Mucosa of rectum (tissue), 2 donors: Measurements from ENCODE around the gene SSH3.

Experiments used
- H3K27ac ChIP-seq, 2 donors: one replicate each; pipeline ENCODE4 v1.7.0; 2013; ENCODE audit warnings: inconsistent platforms in 2 of 2, low read depth in 2 of 2, low read length in 2 of 2
- H3K27me3 ChIP-seq, 2 donors: one replicate each; pipeline ENCODE4 v1.7.0; 2013; ENCODE audit warnings: low read length in 2 of 2; ENCODE audit not compliant: control insufficient read depth in 2 of 2, insufficient read depth in 2 of 2
- H3K36me3 ChIP-seq, 2 donors: one replicate each; pipeline ENCODE4 v1.7.0; 2013; ENCODE audit warnings: low read length in 2 of 2; ENCODE audit not compliant: control insufficient read depth in 2 of 2, insufficient read depth in 2 of 2
- H3K4me1 ChIP-seq, 2 donors: one replicate each; pipeline ENCODE4 v1.7.0; 2013; ENCODE audit warnings: low read length in 2 of 2, mild to moderate bottlenecking in 1 of 2; ENCODE audit not compliant: control insufficient read depth in 2 of 2, insufficient read depth in 2 of 2
- H3K4me3 ChIP-seq, 2 donors: one replicate each; pipeline ENCODE4 v1.7.0; 2013; ENCODE audit warnings: low read length in 2 of 2
- H3K9ac ChIP-seq, 2 donors: one replicate each; pipeline ENCODE4 v1.7.0; 2013; ENCODE audit warnings: low read length in 2 of 2, low read depth in 1 of 2, mild to moderate bottlenecking in 1 of 2
- H3K9me3 ChIP-seq, 2 donors: one replicate each; pipeline ENCODE4 v1.7.0; 2013; ENCODE audit warnings: low read length in 2 of 2; ENCODE audit not compliant: control insufficient read depth in 2 of 2
- donor health status: healthy.
- donor health status: Normal muscosa, but diverticular disease.

SSH3 gene

GRCh38 chr11:67347964-67348749, 44.8 kb downstream of the SSH3 start:
- peaks cover 35 to 61% of the 10 kb centered on the region in 2 donors for H3K4me1 ChIP-seq
- peak overlapping the region in 1 of 2 donors; percentile 60 for H3K27ac ChIP-seq
- H3K4me3 ChIP-seq = no peak overlapping the region
- H3K27me3 ChIP-seq = no peaks in the 10 kb centered on the region
- peaks cover 3 to 5% of the 10 kb centered on the region in 2 donors for H3K36me3 ChIP-seq
- no peaks in the 10 kb centered on the region for H3K9me3 ChIP-seq
- H3K9ac ChIP-seq = no peak overlapping the region

- no peaks in the 10 kb centered on the region for H3K9me3 ChIP-seq
- H3K36me3 ChIP-seq = peaks cover 3 to 5% of the 10 kb centered on the region in 2 donors
- peak overlapping the region in 1 of 2 donors; percentile 60 for H3K27ac ChIP-seq
- H3K27me3 ChIP-seq = no peaks in the 10 kb centered on the region
- H3K4me3 ChIP-seq = no peak overlapping the region
- H3K9ac ChIP-seq = peak overlapping the region in 1 of 2 donors; percentile 36
- peaks cover 39 to 66% of the 10 kb centered on the region in 2 donors for H3K4me1 ChIP-seq
Observed at GRCh38 chr11:67349036-67349435, 45.7 kb downstream of the SSH3 start.

GRCh38 chr11:67349457-67349856, 46.1 kb downstream of the SSH3 start:
- Histone ChIP-seq H3K4me3 (no peak overlapping the region), H3K4me1 (peaks cover 43 to 68% of the 10 kb centered on the region in 2 donors), H3K36me3 (peaks cover 3 to 5% of the 10 kb centered on the region in 2 donors), H3K27me3 (no peaks in the 10 kb centered on the region), H3K9me3 (no peaks in the 10 kb centered on the region), H3K27ac (peak overlapping the region in 1 of 2 donors; percentile 2), H3K9ac (peak overlapping the region in 1 of 2 donors; percentile 36)

- no peak overlapping the region for H3K9ac ChIP-seq
- H3K4me3 ChIP-seq = no peak overlapping the region
- peaks cover 45 to 70% of the 10 kb centered on the region in 2 donors for H3K4me1 ChIP-seq
- H3K9me3 ChIP-seq = no peaks in the 10 kb centered on the region
- H3K36me3 ChIP-seq = peaks cover 3 to 5% of the 10 kb centered on the region in 2 donors
- no peak overlapping the region for H3K27ac ChIP-seq
- no peaks in the 10 kb centered on the region for H3K27me3 ChIP-seq
Observed at GRCh38 chr11:67349928-67350465, 46.7 kb downstream of the SSH3 start.

- Histone ChIP-seq H3K4me3 (peak overlapping the region; percentile 28 to 59), H3K4me1 (peaks cover 46 to 71% of the 10 kb centered on the region in 2 donors), H3K36me3 (peaks cover 3 to 5% of the 10 kb centered on the region in 2 donors), H3K9ac (peak overlapping the region; percentile 48 to 62), H3K27me3 (no peaks in the 10 kb centered on the region), H3K9me3 (no peaks in the 10 kb centered on the region), H3K27ac (peak overlapping the region; percentile 85 to 87)
Observed at GRCh38 chr11:67351275-67352005, 48.1 kb downstream of the SSH3 start.

GRCh38 chr11:67352546-67353316, 49.4 kb downstream of the SSH3 start:
- Histone ChIP-seq H3K4me1 (peaks cover 51 to 72% of the 10 kb centered on the region in 2 donors), H3K4me3 (peak overlapping the region; percentile 93 to 97), H3K9me3 (no peaks in the 10 kb centered on the region), H3K9ac (peak overlapping the region; percentile 99), H3K27me3 (no peaks in the 10 kb centered on the region), H3K27ac (peak overlapping the region; percentile 99 to 100), H3K36me3 (peaks cover 3 to 5% of the 10 kb centered on the region in 2 donors)

- H3K27me3 ChIP-seq = no peaks in the 10 kb centered on the region
- H3K4me1 ChIP-seq = peaks cover 51 to 65% of the 10 kb centered on the region in 2 donors
- peak within 1 kb of the TSS; percentile 99 to 100 for H3K27ac ChIP-seq
- no peaks in the 10 kb centered on the region for H3K9me3 ChIP-seq
- H3K9ac ChIP-seq = peak within 1 kb of the TSS; percentile 99
- H3K36me3 ChIP-seq = peaks cover 3 to 5% of the 10 kb centered on the region in 2 donors
- peak within 1 kb of the TSS; percentile 93 to 97 for H3K4me3 ChIP-seq
Observed at GRCh38 chr11:67353317-67354074, 50.2 kb downstream of the SSH3 start, which contains the start of gene POLD4. POLD4 (minus strand) TSS chr11:67353546; CDS start chr11:67353399, 147 bp downstream.

- Histone ChIP-seq H3K9ac (peak overlapping the region; percentile 72 to 99), H3K27me3 (no peaks in the 10 kb centered on the region), H3K4me3 (peak overlapping the region; percentile 65 to 97), H3K36me3 (peaks cover 3 to 5% of the 10 kb centered on the region in 2 donors), H3K9me3 (no peaks in the 10 kb centered on the region), H3K27ac (peak overlapping the region; percentile 99 to 100), H3K4me1 (peaks cover 51 to 59% of the 10 kb centered on the region in 2 donors)
Observed at GRCh38 chr11:67354075-67355022, 51.0 kb downstream of the SSH3 start.
